OCI-M2 (cell line): ENCODE data around the gene ENG.
"Not testable (repeated sequence)": the region's sequence is repeated elsewhere in the genome, so short reads cannot be mapped to it uniquely, and the experiment has no call there.

Experiments
- DNase-seq: peaks from one replicate; lab custom pipeline; 2025; ENCODE audit not compliant: unreplicated experiment; lab: John Stamatoyannopoulos, UW

ENG gene

GRCh38 chr9:127794001-127794791 lies 60.3 kb downstream of the ENG start:
- DNase-seq, result no peak

- no peak for DNase-seq
Observed at GRCh38 chr9:127793093-127793708, 61.3 kb downstream of the ENG start.

- no peak for DNase-seq
Observed at GRCh38 chr9:127792417-127793031, 61.9 kb downstream of the ENG start.

- no peak for DNase-seq
Observed at GRCh38 chr9:127791085-127791484, 63.4 kb downstream of the ENG start.

GRCh38 chr9:127790094-127790855 lies 64.2 kb downstream of the ENG start:
- no peak for DNase-seq

- no peak for DNase-seq
Observed at GRCh38 chr9:127789179-127789578, 65.3 kb downstream of the ENG start.

GRCh38 chr9:127788337-127789011 lies 66.0 kb downstream of the ENG start:
- no peak for DNase-seq

GRCh38 chr9:127786773-127787104 lies 67.7 kb downstream of the ENG start:
- no peak for DNase-seq

GRCh38 chr9:127785933-127786772 lies 68.3 kb downstream of the ENG start, which contains the start of gene CDK9:
TSS of gene CDK9 (plus strand) at chr9:127786034. CDS start at chr9:127786149, 115 bp downstream.
- no peak for DNase-seq

- DNase-seq, result no peak
Observed at GRCh38 chr9:127785023-127785932, 69.2 kb downstream of the ENG start.

GRCh38 chr9:127783111-127784008 lies 71.1 kb downstream of the ENG start:
- no peak for DNase-seq

GRCh38 chr9:127781806-127782205 lies 72.7 kb downstream of the ENG start:
- no peak for DNase-seq

GRCh38 chr9:127780909-127781308 lies 73.5 kb downstream of the ENG start:
- DNase-seq, result not testable (repeated sequence)

- DNase-seq, result no peak
Observed at GRCh38 chr9:127780126-127780885, 74.2 kb downstream of the ENG start.

GRCh38 chr9:127779136-127779981 lies 75.1 kb downstream of the ENG start:
- no peak for DNase-seq
